Spleen (tissue), 11 donors: Measurements from ENCODE around the gene KAT7. TPM values are rescaled to one million over a fixed set of nuclear protein-coding genes. Genes with fewer than 3 reads are reported as not detected.

Experiments
- DNase-seq: peaks from one replicate; pipeline ENCODE4 v3.0.0-alpha.2; 2020
- H3K27ac ChIP-seq, 8 donors: fragments of 200-600 bp; sonication (generic) in 7 of 8; 1 replicate in 4 of 8; 2 replicates in 4 of 8; pipeline versions ENCODE4 v1.5.0 to v1.8.0; 2016 to 2021; ENCODE audit warnings: inconsistent platforms in 4 of 8, mild to moderate bottlenecking in 4 of 8, moderate library complexity in 1 of 8
- H3K27me3 ChIP-seq, 7 donors: fragments of 200-600 bp; sonication (generic) in 6 of 7; replicated peaks in 1 of 7; 1 replicate in 4 of 7; 2 replicates in 3 of 7; pipeline versions ENCODE4 v1.5.0 to v1.8.0; 2016 to 2021; ENCODE audit warnings: inconsistent platforms in 3 of 7, mild to moderate bottlenecking in 1 of 7
- H3K36me3 ChIP-seq, 6 donors: fragments of 200-600 bp; sonication (generic) in 5 of 6; 1 replicate in 4 of 6; 2 replicates in 2 of 6; pipeline versions ENCODE4 v1.5.0 to v1.8.0; 2016 to 2021; ENCODE audit warnings: inconsistent platforms in 2 of 6
- H3K4me1 ChIP-seq, 6 donors: fragments of 200-600 bp; sonication (generic) in 5 of 6; 1 replicate in 3 of 6; 2 replicates in 3 of 6; pipeline versions ENCODE4 v1.5.0 to v1.8.0; 2016 to 2021; ENCODE audit warnings: inconsistent platforms in 3 of 6
- H3K4me3 ChIP-seq, 8 donors: fragments of 200-600 bp; sonication (generic) in 7 of 8; 1 replicate in 4 of 8; 2 replicates in 4 of 8; pipeline versions ENCODE4 v1.5.0 to v1.8.0; 2016 to 2021; ENCODE audit warnings: inconsistent platforms in 4 of 8, mild to moderate bottlenecking in 4 of 8, moderate library complexity in 2 of 8
- H3K9me3 ChIP-seq, 8 donors: fragments of 200-600 bp; sonication (generic) in 7 of 8; 1 replicate in 4 of 8; 2 replicates in 4 of 8; pipeline versions ENCODE4 v1.5.0 to v1.8.0; 2016 to 2021; ENCODE audit warnings: inconsistent platforms in 4 of 8
- CTCF ChIP-seq, 11 experiments: fragments of 200-600 bp in 7 of 11; fragments of 450-650 bp in 4 of 11; sonication (generic) in 4 of 11; IDR thresholded peaks in 8 of 11; conservative IDR thresholded peaks in 3 of 11; 1 replicate in 7 of 11; 2 replicates in 4 of 11; pipeline versions ENCODE4 v1.4.0 to v1.8.0; 2016 to 2021; ENCODE audit warnings: antibody characterized with exemption in 11 of 11, inconsistent platforms in 4 of 11, mild to moderate bottlenecking in 1 of 11
- POLR2A ChIP-seq, 3 donors: fragments of 450-650 bp; IDR thresholded peaks; one replicate each; pipeline ENCODE4 v1.5.1; 2017; ENCODE audit warnings: antibody characterized with exemption in 3 of 3, mild to moderate bottlenecking in 1 of 3
- POLR2AphosphoS5 ChIP-seq, 3 donors: sonication (generic); formaldehyde crosslinking; IDR thresholded peaks; one replicate each; pipeline ENCODE4 v1.5.1; 2017; ENCODE audit warnings: antibody characterized with exemption in 3 of 3
- WGBS, 5 donors: extraction: QIAGEN DNeasy Blood & Tissue Kit in 3 of 5; methylation state at CpG; one replicate each; pipeline versions ENCODE4 v1.1.5 to v1.1.7; 2013 to 2018; 5-methylcytosine and 5-hydroxymethylcytosine counted together
- intact Hi-C: fragments of 100-400 bp; cut with DNase I; formaldehyde crosslinking; loops from one replicate; pipeline ENCODE4 v1.15.0; 2023; ENCODE audit warnings: low total_unique reads
- polyA plus RNA-seq, 3 donors: library from polyadenylated mRNA; stranded (reverse); fragments of 200-250 nt; gene quantifications; one replicate each; pipeline ENCODE4 v1.2.1, GENCODE V29; 2013
- total RNA-seq, 7 donors: library from RNA; depleted of rRNA in 3 of 7; stranded (reverse); fragments of >200 nt in 3 of 7; fragmentation: NEBNext Ultra II Directional in 4 of 7; extraction: Animal tissue kit (Norgen Biotek cat#: 25700) in 4 of 7; gene quantifications; one replicate each; pipeline versions ENCODE4 v1.1.0 to v1.2.1, GENCODE V29; 2016 to 2021
- donor health status: healthy with polysubstance abuse.
- donor health status: DM: no; HTN: no; CAD: no; lungs with moderate emphysema.
- donor health status: DM: no; HTN: no; CAD: no.
- donor health status: Bipolar disorder and iron deficiency.
- donor health status: healthy.
- donor health status: DM: no; HTN: no; CAD: no.
- donor health status: DM: yes; HTN: yes; CAD: no.

Gene KAT7
- total and polyA plus RNA-seq, 10 donors = 5.9 to 81.2 (median 54.2) TPM

DNA sequence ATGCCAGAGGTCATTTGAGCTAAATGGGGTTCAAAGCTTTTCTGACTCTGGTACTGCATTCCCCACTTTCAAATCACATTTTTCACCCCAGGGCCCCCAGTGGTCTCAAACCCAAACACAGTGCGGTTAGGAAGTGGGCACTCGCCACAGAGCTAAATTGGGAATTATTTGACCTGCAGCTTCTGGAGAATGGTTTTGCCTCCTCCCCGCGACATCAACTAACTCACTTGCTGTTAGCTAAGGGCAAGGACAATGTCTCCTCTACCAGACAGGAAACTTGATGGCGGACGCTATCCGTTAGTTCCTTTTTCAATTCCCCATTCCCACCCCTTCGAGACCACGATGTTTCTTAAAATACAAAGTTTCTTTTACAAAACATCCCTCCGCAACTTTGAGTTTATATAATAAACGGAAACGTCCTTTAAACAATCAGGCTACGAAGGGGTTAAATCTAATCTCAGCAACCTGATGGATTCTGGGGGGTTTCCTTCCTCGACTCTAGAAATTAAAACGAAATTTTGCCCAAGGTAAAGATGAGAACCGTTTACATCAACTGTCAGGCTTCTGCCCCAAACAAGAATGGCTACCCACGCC, 500 bp upstream of the KAT7 start:
- Histone ChIP-seq H3K27ac (peak overlapping the region; percentile 94 to 100 (median 98)), H3K9me3 (no peaks in the 10 kb centered on the region), H3K36me3 (peaks cover 0 to 33% (median 15%) of the 10 kb centered on the region in 6 donors), H3K4me1 (peaks cover 26 to 52% (median 47%) of the 10 kb centered on the region in 6 donors), H3K27me3 (no peaks in the 10 kb centered on the region), H3K4me3 (peak overlapping the region; percentile 23 to 95 (median 91))
- TF ChIP-seq CTCF (IDR thresholded peaks at IDR 0.05 in 8 of 11, conservative IDR thresholded peaks at IDR 0.05 in 3 of 11) (no peak), POLR2AphosphoS5 (IDR thresholded peaks at IDR 0.05) (no peak), POLR2A (IDR thresholded peaks at IDR 0.05) (no peak)
- intact Hi-C loops = loop anchor here (5.0 kb wide), 1 partner anchor 221 kb away; no protein-coding TSS in a partner anchor
- 1 to 2% (median 1%) methylated on average over 17 of the region's 17 CpGs for WGBS, 5 donors
- DNase-seq = no peak

DNA sequence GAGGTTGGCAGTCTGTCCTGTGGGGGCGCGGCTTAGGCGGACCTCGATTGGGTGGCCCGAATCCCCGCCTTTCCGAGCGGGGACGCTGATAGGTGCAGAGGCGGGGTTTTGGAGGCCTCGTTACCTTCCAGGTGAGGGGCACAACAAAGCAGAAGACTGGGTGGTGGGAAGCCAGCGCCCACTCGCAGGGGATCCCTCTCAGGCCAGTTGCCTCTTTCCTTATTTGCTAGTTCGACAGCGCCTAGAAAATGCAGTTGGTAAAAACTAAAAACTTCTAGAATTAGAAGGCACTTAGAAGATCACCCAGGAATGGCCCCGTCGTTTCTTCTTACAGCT, 730 bp downstream of the KAT7 start:
- Histone ChIP-seq H3K27me3 (no peaks in the 10 kb centered on the region), H3K4me3 (peak overlapping the region; percentile 24 to 95 (median 91)), H3K27ac (peak overlapping the region in 6 of 8 donors; percentile 29 to 100 (median 98)), H3K36me3 (peaks cover 5 to 45% (median 27%) of the 10 kb centered on the region in 6 donors), H3K9me3 (no peaks in the 10 kb centered on the region), H3K4me1 (peaks cover 26 to 64% (median 58%) of the 10 kb centered on the region in 6 donors)
- no peak for DNase-seq
- intact Hi-C loops = loop anchor here (5.0 kb wide), 1 partner anchor 222 kb away; no protein-coding TSS in a partner anchor
- TF ChIP-seq POLR2A (IDR thresholded peaks at IDR 0.05) = no peak
- no peak for TF ChIP-seq POLR2AphosphoS5 (IDR thresholded peaks at IDR 0.05)
- TF ChIP-seq CTCF (IDR thresholded peaks at IDR 0.05 in 8 of 11, conservative IDR thresholded peaks at IDR 0.05 in 3 of 11) = no peak
- WGBS, 5 donors = 3 to 11% (median 6%) methylated on average over 8 to 17 of the region's 17 CpGs

- no peaks in the 10 kb centered on the region for H3K9me3 ChIP-seq
- H3K4me3 ChIP-seq = no peak overlapping the region
- peaks cover 29 to 85% (median 66%) of the 10 kb centered on the region in 6 donors for H3K4me1 ChIP-seq
- TF ChIP-seq CTCF (IDR thresholded peaks at IDR 0.05 in 8 of 11, conservative IDR thresholded peaks at IDR 0.05 in 3 of 11) (no peak), POLR2AphosphoS5 (IDR thresholded peaks at IDR 0.05) (no peak), POLR2A (IDR thresholded peaks at IDR 0.05) (no peak)
- intact Hi-C loops = loop anchor here (10.0 kb wide), 1 partner anchor 51 kb away; the partner anchor contains the start of gene TAC4
- H3K27ac ChIP-seq = no peak overlapping the region
- peaks cover 15 to 86% (median 62%) of the 10 kb centered on the region in 6 donors for H3K36me3 ChIP-seq
- DNase-seq = no peak
- WGBS, 5 donors = 87 to 96% (median 92%) methylated on average over 3 of the region's 3 CpGs
- no peaks in the 10 kb centered on the region for H3K27me3 ChIP-seq
Measured at GRCh38 chr17:49793309-49793708, 4.8 kb downstream of the KAT7 start.

- intact Hi-C loops = loop anchor here (10.0 kb wide), 1 partner anchor 49 kb away; the partner anchor contains the start of gene TAC4
- peaks cover 18 to 86% (median 55%) of the 10 kb centered on the region in 6 donors for H3K4me1 ChIP-seq
- no peak for DNase-seq
- H3K9me3 ChIP-seq = no peaks in the 10 kb centered on the region
- no peak for TF ChIP-seq CTCF (IDR thresholded peaks at IDR 0.05 in 8 of 11, conservative IDR thresholded peaks at IDR 0.05 in 3 of 11)
- no peak overlapping the region for H3K27ac ChIP-seq
- 71 to 88% (median 83%) methylated on average over 5 of the region's 5 CpGs for WGBS, 5 donors
- H3K27me3 ChIP-seq = no peaks in the 10 kb centered on the region
- H3K36me3 ChIP-seq = peaks cover 17 to 100% (median 83%) of the 10 kb centered on the region in 6 donors
- no peak overlapping the region for H3K4me3 ChIP-seq
Measured at GRCh38 chr17:49795372-49795771, 6.9 kb downstream of the KAT7 start.
